Measurements from ENCODE around the gene CAB39. TPM values are rescaled to one million over a fixed set of nuclear protein-coding genes. Genes with fewer than 3 reads are reported as not detected.

The CAB39 gene
- total RNA-seq, 4 donors from 2014 or later, result 53.0 to 67.1 (median 59.5) TPM

- peak overlapping the region; percentile 85 for H3K27ac ChIP-seq
- H3K9me3 ChIP-seq, result no peaks in the 10 kb centered on the region
- H3K27me3 ChIP-seq, result no peaks in the 10 kb centered on the region
- peak in 1 of 2 donors; percentile 78 for DNase-seq (ENCODE audit: low spot score in 2 of 2)
- peaks cover 43% of the 10 kb centered on the region for H3K4me1 ChIP-seq
- H3K36me3 ChIP-seq, result peaks cover 32% of the 10 kb centered on the region
- WGBS, result 66% methylated on average over 4 of the region's 4 CpGs
- no peak overlapping the region for H3K4me3 ChIP-seq
- TF ChIP-seq POLR2AphosphoS5 (IDR thresholded peaks at IDR 0.05) (peak in 1 of 3 donors; percentile 55), POLR2A (IDR thresholded peaks at IDR 0.05) (no peak)
Measured at GRCh38 chr2:230795856-230796255, 83.2 kb downstream of the CAB39 start.

GRCh38 chr2:230796280-230796862 lies 83.7 kb downstream of the CAB39 start:
- WGBS, result 35% methylated on average over 4 of the region's 4 CpGs
- no peak for TF ChIP-seq CTCF (IDR thresholded peaks at IDR 0.05)
- no peak for TF ChIP-seq POLR2AphosphoS5 (IDR thresholded peaks at IDR 0.05)
- TF ChIP-seq EP300 (IDR thresholded peaks at IDR 0.05), result no peak
- TF ChIP-seq POLR2A (IDR thresholded peaks at IDR 0.05), result no peak
- H3K36me3 ChIP-seq, result peaks cover 32% of the 10 kb centered on the region
- no peak for DNase-seq (ENCODE audit: low spot score in 2 of 2)
- H3K4me3 ChIP-seq, result no peak overlapping the region
- no peaks in the 10 kb centered on the region for H3K9me3 ChIP-seq
- peak overlapping the region; percentile 5 for H3K27ac ChIP-seq
- H3K4me1 ChIP-seq, result peaks cover 43% of the 10 kb centered on the region
- H3K27me3 ChIP-seq, result no peaks in the 10 kb centered on the region

GRCh38 chr2:230797515-230798495 lies 85.2 kb downstream of the CAB39 start:
- no peak for DNase-seq (ENCODE audit: low spot score in 2 of 2)
- no peaks in the 10 kb centered on the region for H3K9me3 ChIP-seq
- H3K27ac ChIP-seq, result no peak overlapping the region
- peaks cover 34% of the 10 kb centered on the region for H3K36me3 ChIP-seq
- H3K27me3 ChIP-seq, result no peaks in the 10 kb centered on the region
- peaks cover 43% of the 10 kb centered on the region for H3K4me1 ChIP-seq
- 79% methylated on average over 8 of the region's 8 CpGs for WGBS
- TF ChIP-seq EP300 (IDR thresholded peaks at IDR 0.05), result no peak
- TF ChIP-seq POLR2A (IDR thresholded peaks at IDR 0.05), result no peak
- TF ChIP-seq CTCF (IDR thresholded peaks at IDR 0.05), result no peak
- no peak for TF ChIP-seq POLR2AphosphoS5 (IDR thresholded peaks at IDR 0.05)
- H3K4me3 ChIP-seq, result no peak overlapping the region

GRCh38 chr2:230798769-230799399 lies 86.2 kb downstream of the CAB39 start:
- no peak overlapping the region for H3K4me3 ChIP-seq
- H3K27me3 ChIP-seq, result no peaks in the 10 kb centered on the region
- no peaks in the 10 kb centered on the region for H3K9me3 ChIP-seq
- peaks cover 36% of the 10 kb centered on the region for H3K36me3 ChIP-seq
- no peak for DNase-seq (ENCODE audit: low spot score in 2 of 2)
- TF ChIP-seq POLR2A (IDR thresholded peaks at IDR 0.05), result no peak
- peak; percentile 31 to 44 for TF ChIP-seq CTCF (IDR thresholded peaks at IDR 0.05)
- H3K4me1 ChIP-seq, result peaks cover 35% of the 10 kb centered on the region
- WGBS, result 60% methylated on average over 4 of the region's 4 CpGs
- no peak overlapping the region for H3K27ac ChIP-seq

- TF ChIP-seq EP300 (IDR thresholded peaks at IDR 0.05) (no peak), POLR2A (IDR thresholded peaks at IDR 0.05) (no peak), CTCF (IDR thresholded peaks at IDR 0.05) (no peak), POLR2AphosphoS5 (IDR thresholded peaks at IDR 0.05) (no peak)
- H3K27ac ChIP-seq, result no peak overlapping the region
Measured at GRCh38 chr2:230805353-230806017, 92.8 kb downstream of the CAB39 start.

More at GRCh38 chr2:230805353-230806017, 92.8 kb downstream of the CAB39 start:
- 71% methylated on average over 5 of the region's 5 CpGs for WGBS
- DNase-seq (ENCODE audit: low spot score in 2 of 2), result no peak
- Histone ChIP-seq H3K36me3 (peaks cover 43% of the 10 kb centered on the region), H3K4me1 (no peaks in the 10 kb centered on the region), H3K27me3 (no peaks in the 10 kb centered on the region), H3K9me3 (no peaks in the 10 kb centered on the region), H3K4me3 (no peak overlapping the region)
